ENCODE data around the gene ARL8B. TPM values are rescaled to one million over a fixed set of nuclear protein-coding genes. Genes with fewer than 3 reads are reported as not detected.
A peak's percentile ranks its signal among the peaks of the same experiment; 100 is the strongest.
"Not testable (repeated sequence)": the region's sequence is repeated elsewhere in the genome, so short reads cannot be mapped to it uniquely, and the experiment has no call there.

ARL8B gene
- total and polyA plus RNA-seq, 9 of the 15 experiments (the other 6 are each of a cell fraction or from before 2014, with no cell fraction given): 28.5 to 99.4 (median 77.2) TPM

DNA sequence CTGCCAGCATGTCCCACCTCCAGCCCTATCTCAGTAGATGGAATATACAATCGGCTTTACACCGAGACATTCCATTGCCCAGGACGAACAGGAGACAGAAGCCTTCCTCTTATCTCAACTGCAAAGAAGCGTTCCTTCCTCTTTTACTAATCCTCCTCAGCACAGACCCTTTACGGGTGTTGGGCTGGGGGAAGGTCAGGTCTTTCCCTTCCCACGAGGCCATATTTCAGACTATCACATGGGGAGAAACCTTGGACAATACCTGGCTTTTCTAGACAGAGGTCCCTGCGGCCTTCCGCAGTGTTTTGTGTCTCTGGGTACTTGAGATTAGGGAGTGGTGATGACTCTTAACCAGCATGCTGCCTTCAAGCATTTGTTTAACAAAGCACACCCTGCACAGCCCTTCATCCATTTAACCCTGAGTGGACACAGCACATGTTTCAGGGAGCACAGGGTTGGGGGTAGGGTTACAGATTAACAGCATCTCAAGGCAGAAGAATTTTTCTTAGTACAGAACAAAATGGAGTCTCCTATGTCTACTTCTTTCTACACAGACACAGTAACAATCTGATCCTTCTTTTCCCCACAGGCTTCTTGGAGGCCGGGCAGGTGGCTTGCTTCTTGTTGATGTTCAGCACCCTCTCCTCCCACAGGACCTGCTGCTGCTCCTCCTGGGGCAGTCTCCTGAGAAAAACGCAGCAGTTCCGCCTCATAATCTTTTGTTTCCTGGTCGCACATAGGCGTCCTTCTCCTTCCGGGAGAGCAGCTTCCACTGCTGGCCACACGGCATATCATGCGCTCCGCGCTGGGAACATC is 39.9 kb upstream of the ARL8B start (continued):
- TF ChIP-seq, protein P1, sequence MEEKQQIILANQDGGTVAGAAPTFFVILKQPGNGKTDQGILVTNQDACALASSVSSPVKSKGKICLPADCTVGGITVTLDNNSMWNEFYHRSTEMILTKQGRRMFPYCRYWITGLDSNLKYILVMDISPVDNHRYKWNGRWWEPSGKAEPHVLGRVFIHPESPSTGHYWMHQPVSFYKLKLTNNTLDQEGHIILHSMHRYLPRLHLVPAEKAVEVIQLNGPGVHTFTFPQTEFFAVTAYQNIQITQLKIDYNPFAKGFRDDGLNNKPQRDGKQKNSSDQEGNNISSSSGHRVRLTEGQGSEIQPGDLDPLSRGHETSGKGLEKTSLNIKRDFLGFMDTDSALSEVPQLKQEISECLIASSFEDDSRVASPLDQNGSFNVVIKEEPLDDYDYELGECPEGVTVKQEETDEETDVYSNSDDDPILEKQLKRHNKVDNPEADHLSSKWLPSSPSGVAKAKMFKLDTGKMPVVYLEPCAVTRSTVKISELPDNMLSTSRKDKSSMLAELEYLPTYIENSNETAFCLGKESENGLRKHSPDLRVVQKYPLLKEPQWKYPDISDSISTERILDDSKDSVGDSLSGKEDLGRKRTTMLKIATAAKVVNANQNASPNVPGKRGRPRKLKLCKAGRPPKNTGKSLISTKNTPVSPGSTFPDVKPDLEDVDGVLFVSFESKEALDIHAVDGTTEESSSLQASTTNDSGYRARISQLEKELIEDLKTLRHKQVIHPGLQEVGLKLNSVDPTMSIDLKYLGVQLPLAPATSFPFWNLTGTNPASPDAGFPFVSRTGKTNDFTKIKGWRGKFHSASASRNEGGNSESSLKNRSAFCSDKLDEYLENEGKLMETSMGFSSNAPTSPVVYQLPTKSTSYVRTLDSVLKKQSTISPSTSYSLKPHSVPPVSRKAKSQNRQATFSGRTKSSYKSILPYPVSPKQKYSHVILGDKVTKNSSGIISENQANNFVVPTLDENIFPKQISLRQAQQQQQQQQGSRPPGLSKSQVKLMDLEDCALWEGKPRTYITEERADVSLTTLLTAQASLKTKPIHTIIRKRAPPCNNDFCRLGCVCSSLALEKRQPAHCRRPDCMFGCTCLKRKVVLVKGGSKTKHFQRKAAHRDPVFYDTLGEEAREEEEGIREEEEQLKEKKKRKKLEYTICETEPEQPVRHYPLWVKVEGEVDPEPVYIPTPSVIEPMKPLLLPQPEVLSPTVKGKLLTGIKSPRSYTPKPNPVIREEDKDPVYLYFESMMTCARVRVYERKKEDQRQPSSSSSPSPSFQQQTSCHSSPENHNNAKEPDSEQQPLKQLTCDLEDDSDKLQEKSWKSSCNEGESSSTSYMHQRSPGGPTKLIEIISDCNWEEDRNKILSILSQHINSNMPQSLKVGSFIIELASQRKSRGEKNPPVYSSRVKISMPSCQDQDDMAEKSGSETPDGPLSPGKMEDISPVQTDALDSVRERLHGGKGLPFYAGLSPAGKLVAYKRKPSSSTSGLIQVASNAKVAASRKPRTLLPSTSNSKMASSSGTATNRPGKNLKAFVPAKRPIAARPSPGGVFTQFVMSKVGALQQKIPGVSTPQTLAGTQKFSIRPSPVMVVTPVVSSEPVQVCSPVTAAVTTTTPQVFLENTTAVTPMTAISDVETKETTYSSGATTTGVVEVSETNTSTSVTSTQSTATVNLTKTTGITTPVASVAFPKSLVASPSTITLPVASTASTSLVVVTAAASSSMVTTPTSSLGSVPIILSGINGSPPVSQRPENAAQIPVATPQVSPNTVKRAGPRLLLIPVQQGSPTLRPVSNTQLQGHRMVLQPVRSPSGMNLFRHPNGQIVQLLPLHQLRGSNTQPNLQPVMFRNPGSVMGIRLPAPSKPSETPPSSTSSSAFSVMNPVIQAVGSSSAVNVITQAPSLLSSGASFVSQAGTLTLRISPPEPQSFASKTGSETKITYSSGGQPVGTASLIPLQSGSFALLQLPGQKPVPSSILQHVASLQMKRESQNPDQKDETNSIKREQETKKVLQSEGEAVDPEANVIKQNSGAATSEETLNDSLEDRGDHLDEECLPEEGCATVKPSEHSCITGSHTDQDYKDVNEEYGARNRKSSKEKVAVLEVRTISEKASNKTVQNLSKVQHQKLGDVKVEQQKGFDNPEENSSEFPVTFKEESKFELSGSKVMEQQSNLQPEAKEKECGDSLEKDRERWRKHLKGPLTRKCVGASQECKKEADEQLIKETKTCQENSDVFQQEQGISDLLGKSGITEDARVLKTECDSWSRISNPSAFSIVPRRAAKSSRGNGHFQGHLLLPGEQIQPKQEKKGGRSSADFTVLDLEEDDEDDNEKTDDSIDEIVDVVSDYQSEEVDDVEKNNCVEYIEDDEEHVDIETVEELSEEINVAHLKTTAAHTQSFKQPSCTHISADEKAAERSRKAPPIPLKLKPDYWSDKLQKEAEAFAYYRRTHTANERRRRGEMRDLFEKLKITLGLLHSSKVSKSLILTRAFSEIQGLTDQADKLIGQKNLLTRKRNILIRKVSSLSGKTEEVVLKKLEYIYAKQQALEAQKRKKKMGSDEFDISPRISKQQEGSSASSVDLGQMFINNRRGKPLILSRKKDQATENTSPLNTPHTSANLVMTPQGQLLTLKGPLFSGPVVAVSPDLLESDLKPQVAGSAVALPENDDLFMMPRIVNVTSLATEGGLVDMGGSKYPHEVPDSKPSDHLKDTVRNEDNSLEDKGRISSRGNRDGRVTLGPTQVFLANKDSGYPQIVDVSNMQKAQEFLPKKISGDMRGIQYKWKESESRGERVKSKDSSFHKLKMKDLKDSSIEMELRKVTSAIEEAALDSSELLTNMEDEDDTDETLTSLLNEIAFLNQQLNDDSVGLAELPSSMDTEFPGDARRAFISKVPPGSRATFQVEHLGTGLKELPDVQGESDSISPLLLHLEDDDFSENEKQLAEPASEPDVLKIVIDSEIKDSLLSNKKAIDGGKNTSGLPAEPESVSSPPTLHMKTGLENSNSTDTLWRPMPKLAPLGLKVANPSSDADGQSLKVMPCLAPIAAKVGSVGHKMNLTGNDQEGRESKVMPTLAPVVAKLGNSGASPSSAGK (IDR thresholded peaks at IDR 0.05): peak; percentile 74
- peak; percentile 60; the same call in 1 of the 2 replicates for TF ChIP-seq TCFL5 (CRISPR knock-in tag; conservative IDR thresholded peaks at IDR 0.05)
- TF ChIP-seq ZNF197 (CRISPR knock-in tag; IDR thresholded peaks at IDR 0.05; ENCODE audit: low read depth): peak; percentile 79; the same call in 1 of the 2 replicates
- 0 out of 2 replicates have a peak, but pooled peaks have one; percentile 59 for TF ChIP-seq ZNF444 (CRISPR knock-in tag; IDR thresholded peaks at IDR 0.05)
- TF ChIP-seq BACH1 (tag; IDR thresholded peaks at IDR 0.05): peak; percentile 80
- TF ChIP-seq ZKSCAN8 (CRISPR knock-in tag; IDR thresholded peaks at IDR 0.05): peak; percentile 75; the same call in 1 of the 2 replicates
- TF ChIP-seq ZNF589 (CRISPR knock-in tag; IDR thresholded peaks at IDR 0.05; ENCODE audit: low read depth): peak; percentile 73; the same call in 1 of the 2 replicates
- 0 out of 4 replicates have a peak, but pooled peaks of 1 of the 2 experiments have one; percentile 42 for TF ChIP-seq ETV6 (IDR thresholded peaks at IDR 0.05; ENCODE audit: borderline replicate concordance in 1 of 2, low read depth in 2 of 2, low read length in 1 of 2)
- TF ChIP-seq ETV6 (CRISPR knock-in tag; IDR thresholded peaks at IDR 0.05; ENCODE audit: borderline replicate concordance): not testable (repeated sequence)
- TF ChIP-seq TRIM24 (IDR thresholded peaks at IDR 0.05): peak; percentile 69 to 87
- peak; percentile 84 for TF ChIP-seq ZNF584 (CRISPR knock-in tag; IDR thresholded peaks at IDR 0.05; ENCODE audit: low read depth)
- peak; percentile 90 for TF ChIP-seq ZBTB17 (CRISPR knock-in tag; IDR thresholded peaks at IDR 0.05)
- peak; percentile 96 for TF ChIP-seq CTBP1 (IDR thresholded peaks at IDR 0.05; ENCODE audit: borderline replicate concordance)
- TF ChIP-seq MTA2 (IDR thresholded peaks at IDR 0.05; ENCODE audit: low read depth): peak; percentile 82
- peak; percentile 79 for TF ChIP-seq KLF16 (IDR thresholded peaks at IDR 0.05)
- peak; percentile 82 for TF ChIP-seq GATA2 (CRISPR knock-in tag; IDR thresholded peaks at IDR 0.05)

All from K562 (cell line).